ENCODE data around the gene WDR82. TPM values are rescaled to one million over a fixed set of nuclear protein-coding genes. Genes with fewer than 3 reads are reported as not detected.

Gene WDR82
- polyA plus RNA-seq, 2 donors, result 19.9 to 33.6 TPM

DNA sequence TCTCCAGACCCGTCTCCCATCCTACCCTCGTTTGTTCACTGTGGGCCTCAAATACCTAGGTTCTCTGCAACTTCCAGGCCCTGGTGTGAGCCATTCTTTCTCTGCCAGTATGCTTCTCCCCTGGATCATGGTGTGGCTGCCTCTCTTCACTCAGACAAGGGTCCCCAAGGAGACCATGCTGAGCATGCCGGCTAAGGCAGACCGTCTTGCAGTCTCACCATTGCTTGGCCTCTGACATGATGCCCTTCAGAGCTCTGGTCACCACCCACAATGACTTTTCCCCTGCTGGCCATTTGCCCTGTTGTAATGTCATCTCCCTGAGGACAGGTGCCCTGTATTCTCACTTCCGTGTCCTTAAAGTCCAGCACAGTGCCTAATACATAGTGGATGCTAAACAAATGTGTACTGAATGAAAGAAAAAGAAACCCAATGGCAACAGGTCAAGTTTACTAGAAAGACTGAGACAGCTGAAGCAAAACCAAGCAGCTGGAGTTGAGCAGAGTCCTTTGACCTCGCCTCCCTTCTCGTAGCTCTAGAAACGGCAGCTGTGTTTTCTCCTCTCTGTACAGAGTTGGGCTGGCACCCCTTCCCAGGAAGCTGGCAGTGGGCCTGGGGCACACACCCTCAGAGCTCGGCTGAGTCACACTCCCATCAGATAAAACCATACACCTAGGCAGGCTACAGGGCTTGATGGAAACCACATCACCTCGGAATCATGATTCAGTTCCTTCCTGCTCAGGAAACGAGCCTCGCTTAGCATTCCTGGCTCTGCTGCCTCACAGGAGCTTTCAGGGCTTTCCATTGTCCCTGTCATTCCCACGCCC lies 61.7 kb downstream of the WDR82 start:
- H3K4me1 ChIP-seq (ENCODE audit: control insufficient read depth in 2 of 2, insufficient read depth in 2 of 2, low read length in 1 of 2), result peaks cover 7 to 17% of the 10 kb centered on the region in 2 donors
- no peaks in the 10 kb centered on the region for H3K9me3 ChIP-seq (ENCODE audit: control insufficient read depth in 2 of 2, insufficient read depth in 1 of 2, low read depth in 1 of 2, low read length in 1 of 2)
- no peaks in the 10 kb centered on the region for H3K27me3 ChIP-seq (ENCODE audit: control insufficient read depth in 1 of 2, insufficient read depth in 2 of 2, low read length in 2 of 2)
- WGBS, 2 donors, result 26 to 30% methylated on average over 13 of the region's 13 CpGs
- H3K36me3 ChIP-seq (ENCODE audit: control insufficient read depth in 2 of 2, insufficient read depth in 2 of 2, low read length in 1 of 2), result peaks cover 6 to 24% of the 10 kb centered on the region in 2 donors
- H3K4me3 ChIP-seq (ENCODE audit: low read depth in 1 of 2, low read length in 2 of 2), result no peak overlapping the region
- peak overlapping the region; percentile 67 to 92 for H3K27ac ChIP-seq (ENCODE audit: low read depth in 2 of 2, low read length in 1 of 2)

GRCh38 chr3:52215351-52215750 lies 63.1 kb downstream of the WDR82 start:
- H3K4me3 ChIP-seq (ENCODE audit: low read depth in 1 of 2, low read length in 2 of 2), result no peak overlapping the region
- WGBS, 2 donors, result 93 to 94% methylated on average over 7 of the region's 7 CpGs
- no peaks in the 10 kb centered on the region for H3K27me3 ChIP-seq (ENCODE audit: control insufficient read depth in 1 of 2, insufficient read depth in 2 of 2, low read length in 2 of 2)
- H3K27ac ChIP-seq (ENCODE audit: low read depth in 2 of 2, low read length in 1 of 2), result no peak overlapping the region
- H3K36me3 ChIP-seq (ENCODE audit: control insufficient read depth in 2 of 2, insufficient read depth in 2 of 2, low read length in 1 of 2), result peaks cover 6 to 31% of the 10 kb centered on the region in 2 donors
- peaks cover 7 to 17% of the 10 kb centered on the region in 2 donors for H3K4me1 ChIP-seq (ENCODE audit: control insufficient read depth in 2 of 2, insufficient read depth in 2 of 2, low read length in 1 of 2)
- no peaks in the 10 kb centered on the region for H3K9me3 ChIP-seq (ENCODE audit: control insufficient read depth in 2 of 2, insufficient read depth in 1 of 2, low read depth in 1 of 2, low read length in 1 of 2)

DNA sequence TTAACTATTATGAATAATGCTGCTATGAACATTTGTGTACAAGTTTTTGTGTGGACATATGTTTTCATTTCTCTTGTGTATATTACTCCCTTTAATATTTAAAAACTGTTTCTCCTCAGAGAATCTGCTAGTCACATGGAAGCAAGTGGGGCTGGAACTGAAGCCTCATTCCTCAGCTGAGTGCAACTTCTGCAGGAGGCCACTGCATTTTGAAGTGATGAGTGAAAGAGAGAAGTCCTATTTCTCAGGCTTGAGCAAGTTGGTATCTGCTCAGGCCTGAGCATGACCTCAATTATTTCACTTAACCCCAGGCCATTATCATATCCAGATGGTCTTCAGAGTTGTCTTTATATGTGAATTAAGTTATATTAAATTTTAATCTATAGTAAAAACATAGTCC lies 64.5 kb downstream of the WDR82 start:
- H3K27ac ChIP-seq (ENCODE audit: low read depth in 2 of 2, low read length in 1 of 2), result no peak overlapping the region
- H3K27me3 ChIP-seq (ENCODE audit: control insufficient read depth in 1 of 2, insufficient read depth in 2 of 2, low read length in 2 of 2), result no peaks in the 10 kb centered on the region
- H3K4me3 ChIP-seq (ENCODE audit: low read depth in 1 of 2, low read length in 2 of 2), result no peak overlapping the region
- H3K4me1 ChIP-seq (ENCODE audit: control insufficient read depth in 2 of 2, insufficient read depth in 2 of 2, low read length in 1 of 2), result peaks cover 7 to 13% of the 10 kb centered on the region in 2 donors
- peaks cover 7 to 35% of the 10 kb centered on the region in 2 donors for H3K36me3 ChIP-seq (ENCODE audit: control insufficient read depth in 2 of 2, insufficient read depth in 2 of 2, low read length in 1 of 2)
- no peaks in the 10 kb centered on the region for H3K9me3 ChIP-seq (ENCODE audit: control insufficient read depth in 2 of 2, insufficient read depth in 1 of 2, low read depth in 1 of 2, low read length in 1 of 2)

DNA sequence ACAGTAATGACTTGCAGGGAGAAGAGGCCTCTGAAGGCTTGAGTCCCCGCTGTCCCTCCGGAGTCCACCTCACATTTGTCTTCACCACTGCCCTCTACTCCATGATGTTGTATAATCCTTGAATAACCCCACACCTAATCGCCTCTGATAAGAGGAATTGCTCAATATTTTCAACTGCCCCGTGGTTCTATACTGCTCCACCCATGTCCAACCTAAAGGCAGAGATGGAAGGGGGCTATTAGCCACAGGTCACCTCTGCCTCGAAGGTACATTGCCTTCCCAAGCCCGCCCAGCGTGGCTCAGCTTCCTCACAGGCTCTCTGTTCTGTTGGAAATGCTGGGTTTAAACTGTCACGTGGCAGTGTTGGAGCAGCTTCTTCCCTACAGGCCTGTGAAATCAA lies 65.4 kb downstream of the WDR82 start:
- Histone ChIP-seq H3K9me3 (ENCODE audit: control insufficient read depth in 2 of 2, insufficient read depth in 1 of 2, low read depth in 1 of 2, low read length in 1 of 2) (no peaks in the 10 kb centered on the region), H3K27ac (ENCODE audit: low read depth in 2 of 2, low read length in 1 of 2) (no peak overlapping the region), H3K27me3 (ENCODE audit: control insufficient read depth in 1 of 2, insufficient read depth in 2 of 2, low read length in 2 of 2) (no peaks in the 10 kb centered on the region), H3K36me3 (ENCODE audit: control insufficient read depth in 2 of 2, insufficient read depth in 2 of 2, low read length in 1 of 2) (peaks cover 8 to 41% of the 10 kb centered on the region in 2 donors), H3K4me1 (ENCODE audit: control insufficient read depth in 2 of 2, insufficient read depth in 2 of 2, low read length in 1 of 2) (peaks cover 1 to 6% of the 10 kb centered on the region in 2 donors), H3K4me3 (ENCODE audit: low read depth in 1 of 2, low read length in 2 of 2) (no peak overlapping the region)
- WGBS, 2 donors, result 77 to 78% methylated on average over 8 of the region's 8 CpGs

GRCh38 chr3:52211268-52211891 lies 67.1 kb downstream of the WDR82 start:
- Histone ChIP-seq H3K4me1 (ENCODE audit: control insufficient read depth in 2 of 2, insufficient read depth in 2 of 2, low read length in 1 of 2) (peaks cover 0 to under 1% of the 10 kb centered on the region in 2 donors), H3K27ac (ENCODE audit: low read depth in 2 of 2, low read length in 1 of 2) (no peak overlapping the region), H3K27me3 (ENCODE audit: control insufficient read depth in 1 of 2, insufficient read depth in 2 of 2, low read length in 2 of 2) (no peaks in the 10 kb centered on the region), H3K4me3 (ENCODE audit: low read depth in 1 of 2, low read length in 2 of 2) (no peak overlapping the region), H3K36me3 (ENCODE audit: control insufficient read depth in 2 of 2, insufficient read depth in 2 of 2, low read length in 1 of 2) (peaks cover 8 to 48% of the 10 kb centered on the region in 2 donors), H3K9me3 (ENCODE audit: control insufficient read depth in 2 of 2, insufficient read depth in 1 of 2, low read depth in 1 of 2, low read length in 1 of 2) (no peaks in the 10 kb centered on the region)
- 96% methylated on average over 18 of the region's 18 CpGs for WGBS, 2 donors

DNA sequence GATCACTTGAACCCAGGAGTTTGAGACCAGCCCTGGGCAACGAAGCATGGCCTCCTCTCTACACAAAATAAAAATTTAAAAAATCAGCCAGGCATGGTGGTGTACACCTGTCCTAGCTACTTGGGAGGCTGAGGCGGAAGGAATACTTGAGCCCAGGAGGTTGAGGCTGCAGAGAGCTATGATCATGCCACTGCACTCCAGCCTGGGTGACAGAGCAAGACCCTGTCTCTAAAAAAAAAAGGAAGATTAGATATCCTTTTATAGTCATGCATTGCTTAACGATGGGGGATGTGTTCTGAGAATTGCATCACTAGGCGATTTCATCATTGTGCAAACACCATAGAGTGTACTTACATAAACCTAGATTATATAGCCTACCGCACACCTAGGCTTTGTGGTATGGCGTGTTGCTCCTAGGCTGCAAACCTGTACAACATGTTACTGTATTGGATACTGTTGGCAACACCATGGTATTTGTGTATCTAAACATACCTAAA lies 67.9 kb downstream of the WDR82 start:
- 72 to 78% methylated on average over 6 of the region's 6 CpGs for WGBS, 2 donors
- H3K9me3 ChIP-seq (ENCODE audit: control insufficient read depth in 2 of 2, insufficient read depth in 1 of 2, low read depth in 1 of 2, low read length in 1 of 2), result no peaks in the 10 kb centered on the region

GRCh38 chr3:52210037-52210436 lies 68.4 kb downstream of the WDR82 start:
- Histone ChIP-seq H3K27ac (ENCODE audit: low read depth in 2 of 2, low read length in 1 of 2) (no peak overlapping the region), H3K36me3 (ENCODE audit: control insufficient read depth in 2 of 2, insufficient read depth in 2 of 2, low read length in 1 of 2) (peaks cover 8 to 47% of the 10 kb centered on the region in 2 donors), H3K4me3 (ENCODE audit: low read depth in 1 of 2, low read length in 2 of 2) (no peak overlapping the region), H3K27me3 (ENCODE audit: control insufficient read depth in 1 of 2, insufficient read depth in 2 of 2, low read length in 2 of 2) (no peaks in the 10 kb centered on the region), H3K4me1 (ENCODE audit: control insufficient read depth in 2 of 2, insufficient read depth in 2 of 2, low read length in 1 of 2) (no peaks in the 10 kb centered on the region), H3K9me3 (ENCODE audit: control insufficient read depth in 2 of 2, insufficient read depth in 1 of 2, low read depth in 1 of 2, low read length in 1 of 2) (no peaks in the 10 kb centered on the region)

More for the DNA sequence above, 67.9 kb downstream of the WDR82 start:
- Histone ChIP-seq H3K4me1 (ENCODE audit: control insufficient read depth in 2 of 2, insufficient read depth in 2 of 2, low read length in 1 of 2) (no peaks in the 10 kb centered on the region), H3K27ac (ENCODE audit: low read depth in 2 of 2, low read length in 1 of 2) (no peak overlapping the region), H3K27me3 (ENCODE audit: control insufficient read depth in 1 of 2, insufficient read depth in 2 of 2, low read length in 2 of 2) (no peaks in the 10 kb centered on the region), H3K4me3 (ENCODE audit: low read depth in 1 of 2, low read length in 2 of 2) (no peak overlapping the region), H3K36me3 (ENCODE audit: control insufficient read depth in 2 of 2, insufficient read depth in 2 of 2, low read length in 1 of 2) (peaks cover 8 to 52% of the 10 kb centered on the region in 2 donors)

GRCh38 chr3:52208556-52208955 lies 69.9 kb downstream of the WDR82 start:
- H3K27ac ChIP-seq (ENCODE audit: low read depth in 2 of 2, low read length in 1 of 2), result no peak overlapping the region
- H3K9me3 ChIP-seq (ENCODE audit: control insufficient read depth in 2 of 2, insufficient read depth in 1 of 2, low read depth in 1 of 2, low read length in 1 of 2), result no peaks in the 10 kb centered on the region
- H3K4me3 ChIP-seq (ENCODE audit: low read depth in 1 of 2, low read length in 2 of 2), result no peak overlapping the region
- peaks cover 10 to 40% of the 10 kb centered on the region in 2 donors for H3K36me3 ChIP-seq (ENCODE audit: control insufficient read depth in 2 of 2, insufficient read depth in 2 of 2, low read length in 1 of 2)
- peaks cover 0 to 4% of the 10 kb centered on the region in 2 donors for H3K4me1 ChIP-seq (ENCODE audit: control insufficient read depth in 2 of 2, insufficient read depth in 2 of 2, low read length in 1 of 2)
- no peaks in the 10 kb centered on the region for H3K27me3 ChIP-seq (ENCODE audit: control insufficient read depth in 1 of 2, insufficient read depth in 2 of 2, low read length in 2 of 2)
- WGBS, 2 donors, result 91 to 92% methylated on average over 4 of the region's 4 CpGs

DNA sequence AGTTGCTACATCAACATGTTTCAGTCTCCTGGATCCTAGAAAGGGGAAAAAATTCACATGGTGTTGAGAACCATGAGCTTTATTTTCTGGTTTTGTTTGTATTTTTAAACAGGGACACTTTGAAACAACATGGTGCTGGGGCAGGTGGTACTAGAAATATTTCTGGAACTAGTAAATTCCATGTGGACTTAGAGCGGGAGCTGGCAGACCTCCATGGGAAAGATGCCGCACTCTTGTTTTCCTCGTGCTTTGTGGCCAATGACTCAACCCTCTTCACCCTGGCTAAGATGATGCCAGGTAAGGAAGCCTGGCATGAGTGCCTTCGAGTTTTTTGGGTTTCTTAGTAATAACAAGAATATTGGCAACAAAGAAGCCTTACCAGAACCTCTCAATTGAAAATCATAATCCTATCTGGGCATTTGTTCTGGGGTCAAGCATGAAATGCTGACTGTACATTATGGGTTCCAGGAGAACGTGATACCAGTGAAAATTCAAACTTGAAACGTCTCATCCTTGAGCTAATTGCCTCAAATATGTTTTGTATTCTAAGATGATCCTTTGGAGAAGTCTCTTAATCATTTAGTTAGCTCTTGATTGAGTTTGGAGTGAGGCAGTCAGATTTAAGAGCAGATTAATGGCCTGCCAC lies 72.6 kb downstream of the WDR82 start:
- no peaks in the 10 kb centered on the region for H3K9me3 ChIP-seq (ENCODE audit: control insufficient read depth in 2 of 2, insufficient read depth in 1 of 2, low read depth in 1 of 2, low read length in 1 of 2)
- H3K27me3 ChIP-seq (ENCODE audit: control insufficient read depth in 1 of 2, insufficient read depth in 2 of 2, low read length in 2 of 2), result no peaks in the 10 kb centered on the region
- H3K4me1 ChIP-seq (ENCODE audit: control insufficient read depth in 2 of 2, insufficient read depth in 2 of 2, low read length in 1 of 2), result peaks cover 0 to 5% of the 10 kb centered on the region in 2 donors
- no peak overlapping the region for H3K27ac ChIP-seq (ENCODE audit: low read depth in 2 of 2, low read length in 1 of 2)
- H3K36me3 ChIP-seq (ENCODE audit: control insufficient read depth in 2 of 2, insufficient read depth in 2 of 2, low read length in 1 of 2), result peaks cover 12 to 27% of the 10 kb centered on the region in 2 donors
- WGBS, 2 donors, result 55 to 65% methylated on average over 6 of the region's 6 CpGs
- H3K4me3 ChIP-seq (ENCODE audit: low read depth in 1 of 2, low read length in 2 of 2), result no peak overlapping the region

Data from esophagus (tissue), 2 donors.